Duodenal mucosa (tissue), 2 donors: Measurements from ENCODE around the gene TUBB4B.

Experiments used
- H3K27ac ChIP-seq: one replicate; pipeline ENCODE4 v1.7.0; 2013; ENCODE audit warnings: low read depth, low read length
- H3K27me3 ChIP-seq, 2 donors: one replicate each; pipeline ENCODE4 v1.7.0; 2013; ENCODE audit warnings: low read length in 2 of 2, control low read depth in 1 of 2; ENCODE audit not compliant: insufficient read depth in 2 of 2, control insufficient read depth in 1 of 2
- H3K36me3 ChIP-seq, 2 donors: one replicate each; pipeline ENCODE4 v1.7.0; 2013; ENCODE audit warnings: low read length in 2 of 2, control low read depth in 1 of 2; ENCODE audit not compliant: insufficient read depth in 2 of 2, control insufficient read depth in 1 of 2
- H3K4me1 ChIP-seq, 2 donors: one replicate each; pipeline ENCODE4 v1.7.0; 2013; ENCODE audit warnings: low read length in 2 of 2, control low read depth in 1 of 2; ENCODE audit not compliant: insufficient read depth in 2 of 2, control insufficient read depth in 1 of 2
- H3K4me3 ChIP-seq, 2 donors: one replicate each; pipeline ENCODE4 v1.7.0; 2013; ENCODE audit warnings: low read length in 2 of 2, low read depth in 1 of 2
- H3K9ac ChIP-seq, 2 donors: one replicate each; pipeline ENCODE4 v1.7.0; 2013; ENCODE audit warnings: low read length in 2 of 2, low read depth in 1 of 2
- H3K9me3 ChIP-seq, 2 donors: one replicate each; pipeline ENCODE4 v1.7.0; 2013; ENCODE audit warnings: low read length in 2 of 2, control low read depth in 1 of 2; ENCODE audit not compliant: control insufficient read depth in 1 of 2

Gene TUBB4B

GRCh38 chr9:137219757-137220316 is 21.2 kb upstream of the TUBB4B start:
- Histone ChIP-seq H3K27ac (no peak overlapping the region), H3K27me3 (no peaks in the 10 kb centered on the region), H3K36me3 (peaks cover 0 to 8% of the 10 kb centered on the region in 2 donors), H3K9ac (no peak overlapping the region), H3K9me3 (no peaks in the 10 kb centered on the region), H3K4me1 (peaks cover 13 to 52% of the 10 kb centered on the region in 2 donors), H3K4me3 (no peak overlapping the region)

GRCh38 chr9:137220317-137221094 is 20.6 kb upstream of the TUBB4B start:
- Histone ChIP-seq H3K27me3 (no peaks in the 10 kb centered on the region), H3K27ac (no peak overlapping the region), H3K9me3 (no peaks in the 10 kb centered on the region), H3K9ac (no peak overlapping the region), H3K4me1 (peaks cover 13 to 58% of the 10 kb centered on the region in 2 donors), H3K36me3 (peaks cover 0 to 6% of the 10 kb centered on the region in 2 donors), H3K4me3 (no peak overlapping the region)

- no peaks in the 10 kb centered on the region for H3K9me3 ChIP-seq
- peaks cover 13 to 58% of the 10 kb centered on the region in 2 donors for H3K4me1 ChIP-seq
- H3K4me3 ChIP-seq = no peak overlapping the region
- H3K27me3 ChIP-seq = no peaks in the 10 kb centered on the region
- H3K36me3 ChIP-seq = peaks cover 0 to 2% of the 10 kb centered on the region in 2 donors
- no peak overlapping the region for H3K9ac ChIP-seq
- no peak overlapping the region for H3K27ac ChIP-seq
Measured at GRCh38 chr9:137221095-137221505, 20.0 kb upstream of the TUBB4B start.

- H3K27me3 ChIP-seq = no peaks in the 10 kb centered on the region
- peak overlapping the region in 1 of 2 donors; percentile 36 for H3K4me3 ChIP-seq
- no peak overlapping the region for H3K27ac ChIP-seq
- no peaks in the 10 kb centered on the region for H3K36me3 ChIP-seq
- no peak overlapping the region for H3K9ac ChIP-seq
- no peaks in the 10 kb centered on the region for H3K9me3 ChIP-seq
- H3K4me1 ChIP-seq = peaks cover 13 to 57% of the 10 kb centered on the region in 2 donors
Measured at GRCh38 chr9:137221506-137222111, 19.5 kb upstream of the TUBB4B start.

GRCh38 chr9:137222190-137223077 is 18.7 kb upstream of the TUBB4B start, which contains the start of gene RNF208:
TSS of gene RNF208 (minus strand) at chr9:137222240. CDS start at chr9:137221212, 1,028 bp downstream.
- peaks cover 18 to 54% of the 10 kb centered on the region in 2 donors for H3K4me1 ChIP-seq
- H3K9me3 ChIP-seq = no peaks in the 10 kb centered on the region
- H3K4me3 ChIP-seq = peak within 1 kb of the TSS; percentile 74 to 80
- no peaks in the 10 kb centered on the region for H3K27me3 ChIP-seq
- H3K36me3 ChIP-seq = no peaks in the 10 kb centered on the region
- H3K27ac ChIP-seq = peak within 1 kb of the TSS; percentile 85
- peak within 1 kb of the TSS; percentile 66 to 86 for H3K9ac ChIP-seq

- Histone ChIP-seq H3K9me3 (no peaks in the 10 kb centered on the region), H3K36me3 (no peaks in the 10 kb centered on the region), H3K4me1 (peaks cover 20 to 48% of the 10 kb centered on the region in 2 donors), H3K9ac (peak overlapping the region; percentile 91 to 92), H3K27me3 (peaks cover 0 to under 1% of the 10 kb centered on the region in 2 donors), H3K27ac (peak overlapping the region; percentile 85), H3K4me3 (peak overlapping the region; percentile 80 to 86)
Measured at GRCh38 chr9:137223078-137223970, 17.8 kb upstream of the TUBB4B start.

GRCh38 chr9:137224830-137225694 is 16.0 kb upstream of the TUBB4B start, which contains the start of gene CYSRT1:
TSS of gene CYSRT1 (plus strand) at chr9:137225174. CDS start at chr9:137225622, 448 bp downstream.
- Histone ChIP-seq H3K27me3 (peaks cover 4 to 12% of the 10 kb centered on the region in 2 donors), H3K27ac (no peak within 1 kb of the TSS), H3K9me3 (no peaks in the 10 kb centered on the region), H3K4me1 (peaks cover 19 to 43% of the 10 kb centered on the region in 2 donors), H3K9ac (peak within 1 kb of the TSS; percentile 91 to 92), H3K36me3 (no peaks in the 10 kb centered on the region), H3K4me3 (peak within 1 kb of the TSS; percentile 80 to 86)

- H3K9me3 ChIP-seq = no peaks in the 10 kb centered on the region
- H3K27ac ChIP-seq = no peak overlapping the region
- peaks cover 4 to 12% of the 10 kb centered on the region in 2 donors for H3K27me3 ChIP-seq
- no peak overlapping the region for H3K4me3 ChIP-seq
- H3K9ac ChIP-seq = no peak overlapping the region
- H3K4me1 ChIP-seq = peaks cover 27 to 51% of the 10 kb centered on the region in 2 donors
- no peaks in the 10 kb centered on the region for H3K36me3 ChIP-seq
Measured at GRCh38 chr9:137225699-137226331, 15.3 kb upstream of the TUBB4B start.
